Measurements from ENCODE around the gene SLC8A1.
"Not testable (repeated sequence)": the region's sequence is repeated elsewhere in the genome, so short reads cannot be mapped to it uniquely, and the experiment has no call there.

The SLC8A1 gene

GRCh38 chr2:40087927-40088326, 364.0 kb downstream of the SLC8A1 start:
- H3K4me3 ChIP-seq (ENCODE audit: low read depth, low read length) = no peak overlapping the region
- no peak for TF ChIP-seq CTCF (IDR thresholded peaks at IDR 0.05; ENCODE audit: low read depth, low read length)

DNA sequence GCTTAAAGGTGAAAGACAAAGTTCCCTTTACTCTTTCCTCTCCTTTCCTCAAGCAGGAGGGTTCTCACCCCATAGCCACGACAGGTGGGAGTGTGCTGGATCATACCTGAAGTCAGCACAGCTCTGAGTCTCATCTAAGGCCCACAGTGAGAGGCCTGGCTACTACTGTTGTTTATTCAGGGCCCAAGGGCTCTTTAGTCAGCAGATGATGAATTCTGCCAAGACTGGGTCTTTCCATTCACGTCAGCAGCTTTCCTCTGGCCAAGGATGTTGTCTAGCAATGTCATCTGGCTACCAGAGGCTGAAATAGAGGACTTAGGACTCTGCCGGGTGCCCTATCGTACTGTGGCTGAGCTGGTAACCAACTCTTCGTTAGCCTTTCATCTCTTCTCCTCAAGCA, 364.5 kb downstream of the SLC8A1 start:
- TF ChIP-seq CTCF (IDR thresholded peaks at IDR 0.05; ENCODE audit: low read depth, low read length) = no peak

GRCh38 chr2:40085786-40086185, 366.1 kb downstream of the SLC8A1 start:
- TF ChIP-seq CTCF (IDR thresholded peaks at IDR 0.05; ENCODE audit: low read depth, low read length) = no peak

More for the DNA sequence above, 364.5 kb downstream of the SLC8A1 start:
- H3K4me3 ChIP-seq (ENCODE audit: low read depth, low read length) = no peak overlapping the region

GRCh38 chr2:40073336-40073735, 378.6 kb downstream of the SLC8A1 start:
- H3K4me3 ChIP-seq (ENCODE audit: low read depth, low read length) = not testable (repeated sequence)

More at GRCh38 chr2:40085786-40086185, 366.1 kb downstream of the SLC8A1 start:
- no peak overlapping the region for H3K4me3 ChIP-seq (ENCODE audit: low read depth, low read length)

GRCh38 chr2:40072442-40073232, 379.3 kb downstream of the SLC8A1 start:
- TF ChIP-seq CTCF (IDR thresholded peaks at IDR 0.05; ENCODE audit: low read depth, low read length) = no peak

GRCh38 chr2:40062381-40062780, 389.5 kb downstream of the SLC8A1 start:
- H3K4me3 ChIP-seq (ENCODE audit: low read depth, low read length) = no peak overlapping the region
- TF ChIP-seq CTCF (IDR thresholded peaks at IDR 0.05; ENCODE audit: low read depth, low read length) = no peak

More at GRCh38 chr2:40072442-40073232, 379.3 kb downstream of the SLC8A1 start:
- H3K4me3 ChIP-seq (ENCODE audit: low read depth, low read length) = no peak overlapping the region

DNA sequence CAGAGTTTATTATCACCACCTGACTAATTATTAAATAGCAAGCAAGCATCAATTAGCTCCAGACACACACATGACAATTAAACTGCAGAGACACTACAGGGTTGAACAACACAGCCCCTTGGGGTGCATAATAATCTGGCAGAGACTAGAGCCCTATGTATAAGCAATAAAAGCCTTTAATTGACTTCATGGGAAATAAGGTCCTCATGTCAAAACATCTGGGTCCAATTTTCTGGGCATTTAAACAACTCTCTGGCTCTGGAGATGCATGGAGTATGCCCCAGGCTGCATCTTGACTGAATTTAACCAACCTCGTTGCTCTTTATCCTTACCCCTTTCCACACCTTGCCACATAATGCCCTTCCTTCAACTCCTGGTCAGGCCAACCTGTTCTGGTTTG, 402.1 kb downstream of the SLC8A1 start:
- no peak overlapping the region for H3K4me3 ChIP-seq (ENCODE audit: low read depth, low read length)
- no peak for TF ChIP-seq CTCF (IDR thresholded peaks at IDR 0.05; ENCODE audit: low read depth, low read length)

- H3K4me3 ChIP-seq (ENCODE audit: low read depth, low read length) = no peak overlapping the region
- TF ChIP-seq CTCF (IDR thresholded peaks at IDR 0.05; ENCODE audit: low read depth, low read length) = no peak
Observed at GRCh38 chr2:40048506-40048905, 403.4 kb downstream of the SLC8A1 start.
